Sigmoid colon (tissue), 4 donors: Measurements from ENCODE around the gene OTOA.

Experiments
- CTCF ChIP-seq, 4 experiments: fragments of 450-650 bp in 3 of 4; fragments of 200-600 bp in 1 of 4; IDR thresholded peaks; one replicate each; pipeline ENCODE4 v1.5.1; 2016 to 2019; ENCODE audit warnings: antibody characterized with exemption in 4 of 4, mild to moderate bottlenecking in 3 of 4, moderate library complexity in 2 of 4
- EP300 ChIP-seq, 4 donors: sonication (generic); formaldehyde crosslinking; IDR thresholded peaks; one replicate each; pipeline ENCODE4 v1.6.1; 2017; ENCODE audit warnings: antibody characterized with exemption in 4 of 4
- POLR2A ChIP-seq, 2 donors: fragments of 450-650 bp; IDR thresholded peaks; one replicate each; pipeline ENCODE4 v1.6.1; 2016; ENCODE audit warnings: antibody characterized with exemption in 2 of 2, mild to moderate bottlenecking in 2 of 2, moderate library complexity in 2 of 2
- POLR2AphosphoS5 ChIP-seq, 4 donors: sonication (generic); formaldehyde crosslinking; IDR thresholded peaks; one replicate each; pipeline ENCODE4 v1.6.1; 2017; ENCODE audit warnings: antibody characterized with exemption in 4 of 4

- TF ChIP-seq POLR2A (IDR thresholded peaks at IDR 0.05) (no peak), CTCF (IDR thresholded peaks at IDR 0.05) (peak; percentile 21 to 77 (median 60)), EP300 (IDR thresholded peaks at IDR 0.05) (no peak), POLR2AphosphoS5 (IDR thresholded peaks at IDR 0.05) (no peak)
Observed at GRCh38 chr16:21708533-21709115, 44.9 kb downstream of the OTOA start.
